Panc1 (cell line): ENCODE data around the gene MSI2.

Experiments
- POLR2AphosphoS5 ChIP-seq: IDR thresholded peaks from 2 replicates; pipeline ENCODE4 v1.6.1; 2012; ENCODE audit warnings: mild to moderate bottlenecking, low read depth, low read length, moderate library complexity
- REST ChIP-seq, 2 experiments: IDR thresholded peaks; 2 replicates each; pipeline ENCODE4 v1.6.1; 2011 to 2012; ENCODE audit warnings: low read depth in 2 of 2, control low read depth in 1 of 2, low read length in 1 of 2, mild to moderate bottlenecking in 1 of 2, moderate library complexity in 1 of 2; ENCODE audit not compliant: insufficient read depth in 1 of 2
- SIN3A ChIP-seq: IDR thresholded peaks from 2 replicates; pipeline ENCODE4 v1.6.1; 2012; ENCODE audit warnings: low read depth, mild to moderate bottlenecking, low read length, moderate library complexity, borderline replicate concordance; ENCODE audit not compliant: insufficient read depth
- TF ChIP-seq, protein P1 (sequence below): fragments of 450-650 bp; IDR thresholded peaks from 2 replicates; pipeline ENCODE4 v1.5.1; 2017; ENCODE audit warnings: mild to moderate bottlenecking

DNA sequence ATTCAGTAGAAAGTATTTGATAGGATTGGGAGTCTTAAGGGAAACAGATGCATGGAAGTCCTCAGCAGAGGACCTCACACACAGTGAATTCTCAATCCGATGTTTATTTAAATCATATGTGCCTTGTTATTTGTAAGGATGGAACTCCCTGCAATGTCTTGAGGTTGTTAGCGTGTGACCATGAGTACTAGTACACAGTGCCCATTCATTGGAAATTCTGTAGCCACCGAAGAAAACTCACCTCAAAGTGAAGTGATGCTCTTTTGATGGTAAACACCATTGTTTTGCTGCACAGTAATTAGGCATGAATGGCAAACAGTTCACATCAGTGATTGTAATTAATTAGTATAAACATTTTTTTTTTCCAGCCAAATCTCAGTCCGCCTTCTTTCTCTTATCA lies 173.6 kb downstream of the MSI2 start:
- TF ChIP-seq REST (IDR thresholded peaks at IDR 0.05; ENCODE audit: insufficient read depth in 1 of 2, low read depth in 2 of 2, low read length in 1 of 2) (no peak), SIN3A (no peak), POLR2AphosphoS5 (no peak)
- TF ChIP-seq, protein P1, sequence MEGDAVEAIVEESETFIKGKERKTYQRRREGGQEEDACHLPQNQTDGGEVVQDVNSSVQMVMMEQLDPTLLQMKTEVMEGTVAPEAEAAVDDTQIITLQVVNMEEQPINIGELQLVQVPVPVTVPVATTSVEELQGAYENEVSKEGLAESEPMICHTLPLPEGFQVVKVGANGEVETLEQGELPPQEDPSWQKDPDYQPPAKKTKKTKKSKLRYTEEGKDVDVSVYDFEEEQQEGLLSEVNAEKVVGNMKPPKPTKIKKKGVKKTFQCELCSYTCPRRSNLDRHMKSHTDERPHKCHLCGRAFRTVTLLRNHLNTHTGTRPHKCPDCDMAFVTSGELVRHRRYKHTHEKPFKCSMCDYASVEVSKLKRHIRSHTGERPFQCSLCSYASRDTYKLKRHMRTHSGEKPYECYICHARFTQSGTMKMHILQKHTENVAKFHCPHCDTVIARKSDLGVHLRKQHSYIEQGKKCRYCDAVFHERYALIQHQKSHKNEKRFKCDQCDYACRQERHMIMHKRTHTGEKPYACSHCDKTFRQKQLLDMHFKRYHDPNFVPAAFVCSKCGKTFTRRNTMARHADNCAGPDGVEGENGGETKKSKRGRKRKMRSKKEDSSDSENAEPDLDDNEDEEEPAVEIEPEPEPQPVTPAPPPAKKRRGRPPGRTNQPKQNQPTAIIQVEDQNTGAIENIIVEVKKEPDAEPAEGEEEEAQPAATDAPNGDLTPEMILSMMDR = no peak
